ENCODE data around the gene ANKRD2. TPM values are rescaled to one million over a fixed set of nuclear protein-coding genes. Genes with fewer than 3 reads are reported as not detected.
A peak's percentile ranks its signal among the peaks of the same experiment; 100 is the strongest.

ANKRD2 gene
- total and polyA plus RNA-seq, 10 of the 15 experiments (the other 5 are each of a cell fraction or from before 2014, with no cell fraction given), result 0.18 to 0.23 TPM; not detected in 8

- Histone ChIP-seq H3K9ac (ENCODE audit: control insufficient read depth, insufficient read depth, low read length) (no peak overlapping the region), H3K79me2 (ENCODE audit: control insufficient read depth, insufficient read depth, low read length) (no peaks in the 10 kb centered on the region), H3K36me3 (ENCODE audit: control insufficient read depth in 2 of 2, insufficient read depth in 2 of 2, low read length in 1 of 2) (no peaks in the 10 kb centered on the region), H3K27me3 (replicated peaks in 1 of 2; ENCODE audit: control insufficient read depth in 2 of 2, insufficient read depth in 2 of 2, low read length in 1 of 2) (no peaks in the 10 kb centered on the region), H2AFZ (ENCODE audit: control insufficient read depth, low read depth, low read length) (no peak overlapping the region), H3K27ac (ENCODE audit: control insufficient read depth, insufficient read depth) (no peak overlapping the region), H4K20me1 (ENCODE audit: control insufficient read depth, insufficient read depth) (no peaks in the 10 kb centered on the region), H3K4me2 (ENCODE audit: control insufficient read depth, insufficient read depth) (no peak overlapping the region), H3K4me1 (ENCODE audit: control insufficient read depth, insufficient read depth, low read length) (no peaks in the 10 kb centered on the region), H3K9me3 (replicated peaks; ENCODE audit: control insufficient read depth, insufficient read depth, low read length) (no peaks in the 10 kb centered on the region), H3K4me3 (no peak overlapping the region)
- no peak for FAIRE-seq
- no TSS peak for BruUV-seq (replicated peaks)
- TF ChIP-seq GABPA (IDR thresholded peaks at IDR 0.05; ENCODE audit: low read depth) (no peak), RAD21 (IDR thresholded peaks at IDR 0.05; ENCODE audit: insufficient read depth, low read depth, low read length) (no peak), SUZ12 (IDR thresholded peaks at IDR 0.05; ENCODE audit: unreplicated experiment) (no peak), BCL3 (IDR thresholded peaks at IDR 0.05; ENCODE audit: borderline replicate concordance, insufficient read depth, low read depth, low read length, poor library complexity, severe bottlenecking) (no peak), ZBTB40 (IDR thresholded peaks at IDR 0.05; ENCODE audit: borderline replicate concordance) (no peak), RAD51 (IDR thresholded peaks at IDR 0.05) (no peak), PAX5 (IDR thresholded peaks at IDR 0.05; ENCODE audit: borderline replicate concordance, low read depth, low read length) (0 out of 2 replicates have a peak, but pooled peaks have one; percentile 12), SKIL (IDR thresholded peaks at IDR 0.05; ENCODE audit: low read depth, poor library complexity, severe bottlenecking) (no peak)
- no peak for DNase-seq (ENCODE audit: low read depth, low spot score)
- ChIA-PET SMC1A (ENCODE audit: uncharacterized antibody, unreplicated experiment) (no interaction called here), POLR2A (no interaction called here), RAD21 (ENCODE audit: unreplicated experiment) (no interaction called here), CTCF (interaction anchor here (0.9 kb wide), 1 partner anchor 9 kb away, joined by 3 read pairs; no protein-coding TSS in a partner anchor)
- 67% methylated on average over 5 of the region's 5 CpGs for WGBS (ENCODE audit: insufficient coverage, insufficient replicate concordance, low lambda C conversion rate, missing lambda C conversion rate)
- intact Hi-C loops (cut with micrococcal nuclease; ENCODE audit: unreplicated experiment), result no loop called here
- in situ Hi-C loops (cut with MboI), result no loop called here
- no peak for ATAC-seq
Observed at GRCh38 chr10:97629289-97629688, 56.7 kb downstream of the ANKRD2 start.

All from GM12878 (cell line).